ENCODE results near the gene SLCO2A1.
A peak's percentile ranks its signal among the peaks of the same experiment; 100 is the strongest.

GRCh38 chr3:133987136-133987535, 42.6 kb downstream of the SLCO2A1 start:
- TF ChIP-seq POLR2AphosphoS5 (IDR thresholded peaks at IDR 0.05) (no peak), CTCF (IDR thresholded peaks at IDR 0.05) (no peak), POLR2A (IDR thresholded peaks at IDR 0.05) (no peak), EP300 (IDR thresholded peaks at IDR 0.05) (peak in 1 of 4 donors; percentile 11)
